ENCODE results near the gene EGFLAM.

DNA sequence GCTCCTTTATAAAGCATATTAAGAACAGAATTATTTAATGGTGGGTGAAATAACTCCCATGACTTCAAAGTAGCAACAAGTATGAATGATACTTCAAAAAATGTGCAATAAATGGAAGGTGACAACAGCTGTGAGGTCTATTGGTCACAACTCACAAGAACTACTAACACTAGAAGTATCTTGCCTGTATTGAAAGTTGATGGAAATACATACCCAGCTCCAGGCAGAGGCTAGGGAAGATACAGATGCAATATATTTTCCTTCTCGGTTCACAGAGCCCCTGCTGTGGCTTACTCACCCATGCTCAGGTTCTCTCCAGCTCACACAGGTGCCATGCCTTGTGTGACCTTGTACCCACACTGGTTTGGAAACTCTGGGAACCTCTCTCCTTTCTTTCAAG lies 164.3 kb downstream of the EGFLAM start:
- TF ChIP-seq, protein P1, sequence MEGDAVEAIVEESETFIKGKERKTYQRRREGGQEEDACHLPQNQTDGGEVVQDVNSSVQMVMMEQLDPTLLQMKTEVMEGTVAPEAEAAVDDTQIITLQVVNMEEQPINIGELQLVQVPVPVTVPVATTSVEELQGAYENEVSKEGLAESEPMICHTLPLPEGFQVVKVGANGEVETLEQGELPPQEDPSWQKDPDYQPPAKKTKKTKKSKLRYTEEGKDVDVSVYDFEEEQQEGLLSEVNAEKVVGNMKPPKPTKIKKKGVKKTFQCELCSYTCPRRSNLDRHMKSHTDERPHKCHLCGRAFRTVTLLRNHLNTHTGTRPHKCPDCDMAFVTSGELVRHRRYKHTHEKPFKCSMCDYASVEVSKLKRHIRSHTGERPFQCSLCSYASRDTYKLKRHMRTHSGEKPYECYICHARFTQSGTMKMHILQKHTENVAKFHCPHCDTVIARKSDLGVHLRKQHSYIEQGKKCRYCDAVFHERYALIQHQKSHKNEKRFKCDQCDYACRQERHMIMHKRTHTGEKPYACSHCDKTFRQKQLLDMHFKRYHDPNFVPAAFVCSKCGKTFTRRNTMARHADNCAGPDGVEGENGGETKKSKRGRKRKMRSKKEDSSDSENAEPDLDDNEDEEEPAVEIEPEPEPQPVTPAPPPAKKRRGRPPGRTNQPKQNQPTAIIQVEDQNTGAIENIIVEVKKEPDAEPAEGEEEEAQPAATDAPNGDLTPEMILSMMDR (conservative IDR thresholded peaks at IDR 0.05 in 1 of 2, IDR thresholded peaks at IDR 0.05 in 1 of 2; ENCODE audit: extremely low read depth in 1 of 2, insufficient read depth in 1 of 2, low read depth in 1 of 2, low read length in 2 of 2), result no peak
- no peak for TF ChIP-seq EZH2 (IDR thresholded peaks at IDR 0.05; ENCODE audit: borderline replicate concordance, low read length)

Measured in mammary epithelial cell (primary cell).